Measurements from ENCODE around the gene PLEKHH1. TPM values are rescaled to one million over a fixed set of nuclear protein-coding genes. Genes with fewer than 3 reads are reported as not detected.

Gene PLEKHH1
- total RNA-seq, 1 experiment from 2014 or later: 6.7 TPM

DNA sequence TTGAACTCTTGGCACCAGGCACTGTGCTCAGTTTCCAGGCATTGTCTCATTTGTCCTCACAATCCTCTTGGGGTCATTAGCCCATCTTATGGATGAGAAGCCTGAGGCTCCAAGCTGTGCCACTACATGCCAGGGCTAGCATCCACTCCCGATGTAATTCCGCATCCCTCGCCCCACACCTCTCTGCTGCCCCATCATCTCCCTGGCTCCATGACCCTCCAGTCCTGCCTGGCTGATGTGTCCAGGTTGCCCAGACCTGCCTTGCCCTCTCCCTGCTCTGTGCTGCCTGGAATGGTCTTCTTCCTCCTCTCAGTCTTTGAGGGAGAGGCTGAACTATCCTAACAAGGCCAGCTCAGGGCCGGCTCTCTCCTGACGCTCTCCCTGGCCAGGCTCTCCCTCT is 39.5 kb downstream of the PLEKHH1 start:
- H3K4me1 ChIP-seq (ENCODE audit: control insufficient read depth, insufficient read depth, low read length): no peaks in the 10 kb centered on the region
- DNase-seq (ENCODE audit: low read depth, low spot score) (no peak), ATAC-seq (no peak)
- intact Hi-C loops (cut with micrococcal nuclease; ENCODE audit: unreplicated experiment): loop anchor here (5.0 kb wide), 1 partner anchor 45 kb away; no protein-coding TSS in a partner anchor
- no peaks in the 10 kb centered on the region for H3K36me3 ChIP-seq (ENCODE audit: control insufficient read depth, insufficient read depth, low read length)
- ChIA-PET CTCF (interaction anchor here (4.4 kb wide), 1 partner anchor 46 kb away, joined by 51 read pairs; no protein-coding TSS in a partner anchor), POLR2A (no interaction called here)
- H3K27ac ChIP-seq (ENCODE audit: low read length): no peak overlapping the region
- no peak overlapping the region for H3K4me3 ChIP-seq (ENCODE audit: low read depth in 2 of 2, low read length in 2 of 2)
- H3K9me3 ChIP-seq (ENCODE audit: control insufficient read depth, insufficient read depth, low read depth, low read length): no peaks in the 10 kb centered on the region
- BruUV-seq (replicated peaks): no TSS peak
- TF ChIP-seq, protein P1, sequence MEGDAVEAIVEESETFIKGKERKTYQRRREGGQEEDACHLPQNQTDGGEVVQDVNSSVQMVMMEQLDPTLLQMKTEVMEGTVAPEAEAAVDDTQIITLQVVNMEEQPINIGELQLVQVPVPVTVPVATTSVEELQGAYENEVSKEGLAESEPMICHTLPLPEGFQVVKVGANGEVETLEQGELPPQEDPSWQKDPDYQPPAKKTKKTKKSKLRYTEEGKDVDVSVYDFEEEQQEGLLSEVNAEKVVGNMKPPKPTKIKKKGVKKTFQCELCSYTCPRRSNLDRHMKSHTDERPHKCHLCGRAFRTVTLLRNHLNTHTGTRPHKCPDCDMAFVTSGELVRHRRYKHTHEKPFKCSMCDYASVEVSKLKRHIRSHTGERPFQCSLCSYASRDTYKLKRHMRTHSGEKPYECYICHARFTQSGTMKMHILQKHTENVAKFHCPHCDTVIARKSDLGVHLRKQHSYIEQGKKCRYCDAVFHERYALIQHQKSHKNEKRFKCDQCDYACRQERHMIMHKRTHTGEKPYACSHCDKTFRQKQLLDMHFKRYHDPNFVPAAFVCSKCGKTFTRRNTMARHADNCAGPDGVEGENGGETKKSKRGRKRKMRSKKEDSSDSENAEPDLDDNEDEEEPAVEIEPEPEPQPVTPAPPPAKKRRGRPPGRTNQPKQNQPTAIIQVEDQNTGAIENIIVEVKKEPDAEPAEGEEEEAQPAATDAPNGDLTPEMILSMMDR (IDR thresholded peaks at IDR 0.05): no peak
- TF ChIP-seq SIN3A (IDR thresholded peaks at IDR 0.05; ENCODE audit: borderline replicate concordance, insufficient read depth, low read depth, low read length) (no peak), POLR2AphosphoS5 (IDR thresholded peaks at IDR 0.05; ENCODE audit: low read depth, low read length) (no peak), TCF7L2 (IDR thresholded peaks at IDR 0.05; ENCODE audit: low read depth, low read length) (no peak)
- TF ChIP-seq, protein P2, sequence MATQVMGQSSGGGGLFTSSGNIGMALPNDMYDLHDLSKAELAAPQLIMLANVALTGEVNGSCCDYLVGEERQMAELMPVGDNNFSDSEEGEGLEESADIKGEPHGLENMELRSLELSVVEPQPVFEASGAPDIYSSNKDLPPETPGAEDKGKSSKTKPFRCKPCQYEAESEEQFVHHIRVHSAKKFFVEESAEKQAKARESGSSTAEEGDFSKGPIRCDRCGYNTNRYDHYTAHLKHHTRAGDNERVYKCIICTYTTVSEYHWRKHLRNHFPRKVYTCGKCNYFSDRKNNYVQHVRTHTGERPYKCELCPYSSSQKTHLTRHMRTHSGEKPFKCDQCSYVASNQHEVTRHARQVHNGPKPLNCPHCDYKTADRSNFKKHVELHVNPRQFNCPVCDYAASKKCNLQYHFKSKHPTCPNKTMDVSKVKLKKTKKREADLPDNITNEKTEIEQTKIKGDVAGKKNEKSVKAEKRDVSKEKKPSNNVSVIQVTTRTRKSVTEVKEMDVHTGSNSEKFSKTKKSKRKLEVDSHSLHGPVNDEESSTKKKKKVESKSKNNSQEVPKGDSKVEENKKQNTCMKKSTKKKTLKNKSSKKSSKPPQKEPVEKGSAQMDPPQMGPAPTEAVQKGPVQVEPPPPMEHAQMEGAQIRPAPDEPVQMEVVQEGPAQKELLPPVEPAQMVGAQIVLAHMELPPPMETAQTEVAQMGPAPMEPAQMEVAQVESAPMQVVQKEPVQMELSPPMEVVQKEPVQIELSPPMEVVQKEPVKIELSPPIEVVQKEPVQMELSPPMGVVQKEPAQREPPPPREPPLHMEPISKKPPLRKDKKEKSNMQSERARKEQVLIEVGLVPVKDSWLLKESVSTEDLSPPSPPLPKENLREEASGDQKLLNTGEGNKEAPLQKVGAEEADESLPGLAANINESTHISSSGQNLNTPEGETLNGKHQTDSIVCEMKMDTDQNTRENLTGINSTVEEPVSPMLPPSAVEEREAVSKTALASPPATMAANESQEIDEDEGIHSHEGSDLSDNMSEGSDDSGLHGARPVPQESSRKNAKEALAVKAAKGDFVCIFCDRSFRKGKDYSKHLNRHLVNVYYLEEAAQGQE (IDR thresholded peaks at IDR 0.05; ENCODE audit: insufficient read depth in 1 of 2, low read depth in 2 of 2, low read length in 1 of 2): no peak
- in situ Hi-C loops (cut with HindIII; ENCODE audit: low pct_unique_long_range_greater_than_20kb, low sequenced_read_pairs): no loop called here
- H3K27me3 ChIP-seq (ENCODE audit: control insufficient read depth, insufficient read depth, low read length): no peaks in the 10 kb centered on the region

DNA sequence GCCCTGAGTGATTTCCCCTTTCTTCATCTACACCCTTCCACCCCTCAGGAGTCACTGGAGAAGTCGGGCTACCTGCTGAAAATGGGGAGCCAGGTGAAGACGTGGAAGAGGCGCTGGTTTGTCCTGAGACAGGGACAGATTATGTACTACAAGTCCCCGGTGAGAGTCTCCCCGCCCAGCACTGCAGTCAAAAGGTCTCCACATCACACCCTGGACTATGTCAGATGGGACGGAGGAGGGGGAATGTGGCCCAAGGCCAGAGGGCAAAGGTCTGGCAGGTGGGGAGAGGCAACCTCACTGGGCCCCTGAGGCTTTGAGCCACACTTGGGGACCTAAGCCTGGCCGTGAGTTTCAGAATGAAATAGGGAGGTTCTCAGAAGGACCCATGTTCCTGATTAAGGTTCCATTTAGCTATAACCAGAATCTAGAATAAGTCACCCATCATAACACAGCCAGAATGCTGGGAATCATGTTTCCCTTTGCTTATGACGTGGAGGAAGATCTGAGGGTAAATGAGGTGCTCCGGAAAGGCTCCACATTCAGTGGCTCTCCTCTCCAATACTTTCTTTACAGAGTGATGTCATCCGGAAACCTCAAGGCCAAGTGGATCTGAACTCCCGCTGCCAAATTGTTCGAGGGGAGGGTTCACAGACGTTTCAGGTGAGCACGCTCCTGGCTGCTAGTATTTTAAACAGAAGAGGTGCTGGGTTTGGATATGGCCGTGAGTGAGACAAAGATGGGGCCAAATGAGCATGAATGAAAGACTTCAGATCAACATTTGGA is 40.3 kb downstream of the PLEKHH1 start:
- POLR2A ChIA-PET: no interaction called here
- no TSS peak for BruUV-seq (replicated peaks)
- intact Hi-C loops (cut with micrococcal nuclease; ENCODE audit: unreplicated experiment) (loop anchor here (5.0 kb wide), 1 partner anchor 46 kb away; no protein-coding TSS in a partner anchor), in situ Hi-C loops (cut with HindIII; ENCODE audit: low pct_unique_long_range_greater_than_20kb, low sequenced_read_pairs) (no loop called here)
- Histone ChIP-seq H3K4me1 (ENCODE audit: control insufficient read depth, insufficient read depth, low read length) (no peaks in the 10 kb centered on the region), H3K9me3 (ENCODE audit: control insufficient read depth, insufficient read depth, low read depth, low read length) (no peaks in the 10 kb centered on the region), H3K27me3 (ENCODE audit: control insufficient read depth, insufficient read depth, low read length) (no peaks in the 10 kb centered on the region), H3K27ac (ENCODE audit: low read length) (no peak overlapping the region), H3K36me3 (ENCODE audit: control insufficient read depth, insufficient read depth, low read length) (no peaks in the 10 kb centered on the region), H3K4me3 (ENCODE audit: low read depth in 2 of 2, low read length in 2 of 2) (no peak overlapping the region)
- DNase-seq (ENCODE audit: low read depth, low spot score) (no peak), ATAC-seq (no peak)
- no peak for TF ChIP-seq POLR2AphosphoS5 (IDR thresholded peaks at IDR 0.05; ENCODE audit: low read depth, low read length)
- CTCF ChIA-PET: interaction anchor here (4.4 kb wide), 1 partner anchor 47 kb away, joined by 51 read pairs; no protein-coding TSS in a partner anchor

DNA sequence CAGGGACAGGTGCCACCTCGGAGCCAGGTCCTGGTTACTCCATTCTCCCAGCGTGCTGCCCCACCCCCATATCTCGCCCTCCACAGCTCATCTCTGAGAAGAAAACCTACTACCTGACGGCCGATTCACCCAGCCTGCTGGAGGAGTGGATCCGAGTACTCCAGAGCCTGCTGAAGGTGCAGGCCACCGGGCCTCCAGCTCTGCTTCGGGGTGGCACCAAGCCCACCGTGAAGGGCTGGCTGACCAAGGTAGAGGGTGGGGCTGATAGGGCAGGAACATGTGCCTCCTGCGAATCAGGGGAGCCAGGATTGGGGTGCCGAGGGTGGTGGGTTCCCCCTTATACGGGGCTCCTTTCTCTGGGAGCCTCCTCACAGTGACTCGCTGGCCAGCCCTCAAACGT is 41.1 kb downstream of the PLEKHH1 start:
- ChIA-PET POLR2A (no interaction called here), CTCF (no interaction called here)
- in situ Hi-C loops (cut with HindIII; ENCODE audit: low pct_unique_long_range_greater_than_20kb, low sequenced_read_pairs): no loop called here
- H3K27me3 ChIP-seq (ENCODE audit: control insufficient read depth, insufficient read depth, low read length): no peaks in the 10 kb centered on the region
- DNase-seq (ENCODE audit: low read depth, low spot score): no peak
- no TSS peak for BruUV-seq (replicated peaks)
- H3K4me3 ChIP-seq (ENCODE audit: low read depth in 2 of 2, low read length in 2 of 2): no peak overlapping the region
- H3K4me1 ChIP-seq (ENCODE audit: control insufficient read depth, insufficient read depth, low read length): no peaks in the 10 kb centered on the region
- ATAC-seq: no peak
- no peaks in the 10 kb centered on the region for H3K9me3 ChIP-seq (ENCODE audit: control insufficient read depth, insufficient read depth, low read depth, low read length)
- no peaks in the 10 kb centered on the region for H3K36me3 ChIP-seq (ENCODE audit: control insufficient read depth, insufficient read depth, low read length)
- H3K27ac ChIP-seq (ENCODE audit: low read length): no peak overlapping the region
- intact Hi-C loops (cut with micrococcal nuclease; ENCODE audit: unreplicated experiment): loop anchor here (5.0 kb wide), 1 partner anchor 47 kb away; no protein-coding TSS in a partner anchor
- no peak for TF ChIP-seq SIN3A (IDR thresholded peaks at IDR 0.05; ENCODE audit: borderline replicate concordance, insufficient read depth, low read depth, low read length)
- TF ChIP-seq, protein P2 (IDR thresholded peaks at IDR 0.05; ENCODE audit: insufficient read depth in 1 of 2, low read depth in 2 of 2, low read length in 1 of 2): no peak
- TF ChIP-seq, protein P1 (IDR thresholded peaks at IDR 0.05): no peak
- no peak for TF ChIP-seq POLR2AphosphoS5 (IDR thresholded peaks at IDR 0.05; ENCODE audit: low read depth, low read length)
- no peak for TF ChIP-seq TCF7L2 (IDR thresholded peaks at IDR 0.05; ENCODE audit: low read depth, low read length)

Measured in Panc1 (cell line).